ENCODE data around the gene IMPA2.

- TF ChIP-seq CTCF (IDR thresholded peaks at IDR 0.05; ENCODE audit: low read depth, low read length): no peak
- TF ChIP-seq MAX (IDR thresholded peaks at IDR 0.05; ENCODE audit: low read depth, low read length): no peak
- TF ChIP-seq POLR2A (IDR thresholded peaks at IDR 0.05; ENCODE audit: extremely low read depth, insufficient read length): no peak
Measured at GRCh38 chr18:12011199-12011956, 30.1 kb downstream of the IMPA2 start.
